ENCODE data around the gene EMILIN3. TPM values are rescaled to one million over a fixed set of nuclear protein-coding genes. Genes with fewer than 3 reads are reported as not detected.

The EMILIN3 gene
- total and polyA plus RNA-seq, 3 experiments from 2014 or later: not detected

- POLR2A ChIA-PET: no interaction called here
- Histone ChIP-seq H3K27me3 (ENCODE audit: insufficient read depth, low read length, poor library complexity, severe bottlenecking) (no peaks in the 10 kb centered on the region), H3K4me3 (ENCODE audit: low read length) (no peak overlapping the region), H3K4me1 (ENCODE audit: insufficient read depth, low read length) (no peaks in the 10 kb centered on the region), H3K36me3 (ENCODE audit: insufficient read depth, low read length) (no peaks in the 10 kb centered on the region), H3K9me3 (ENCODE audit: low read length) (no peaks in the 10 kb centered on the region), H3K27ac (ENCODE audit: low read depth, low read length) (no peak overlapping the region)
- H3K27ac Mint-ChIP-seq: no peak overlapping the region
- CTCF ChIA-PET: no interaction called here
- no peaks in the 10 kb centered on the region for H3K4me1 Mint-ChIP-seq
- peaks cover 0 to 2% (median 0%) of the 10 kb centered on the region in 3 donors for H3K36me3 Mint-ChIP-seq
- H3K27me3 Mint-ChIP-seq: peaks cover 0 to 1% of the 10 kb centered on the region in 2 donors
- H3K9me3 Mint-ChIP-seq: no peaks in the 10 kb centered on the region
- H3K4me3 Mint-ChIP-seq: no peak overlapping the region
- peak in 1 of 5 donors; percentile 12 for DNase-seq
Observed at GRCh38 chr20:41345729-41346067, 20.9 kb downstream of the EMILIN3 start.

GRCh38 chr20:41344938-41345728 lies 21.5 kb downstream of the EMILIN3 start:
- POLR2A ChIA-PET: no interaction called here

GRCh38 chr20:41344477-41344876 lies 22.1 kb downstream of the EMILIN3 start:
- H3K27ac ChIP-seq (ENCODE audit: low read depth, low read length): no peak overlapping the region
- H3K36me3 ChIP-seq (ENCODE audit: insufficient read depth, low read length): no peaks in the 10 kb centered on the region
- ChIA-PET POLR2A (no interaction called here), CTCF (interaction anchor here (1.0 to 1.7 kb wide), 2 partner anchors 209 to 381 kb away, joined by 3 to 7 read pairs; no protein-coding TSS in a partner anchor)
- no peaks in the 10 kb centered on the region for H3K9me3 ChIP-seq (ENCODE audit: low read length)
- no peak for DNase-seq
- Mint-ChIP-seq H3K27me3 (peaks cover 5% of the 10 kb centered on the region in 2 donors), H3K4me1 (peaks cover 9 to 11% (median 10%) of the 10 kb centered on the region in 3 donors), H3K36me3 (no peaks in the 10 kb centered on the region), H3K4me3 (no peak overlapping the region), H3K9me3 (no peaks in the 10 kb centered on the region), H3K27ac (peak overlapping the region in 1 of 8 donors; percentile 35)
- H3K4me3 ChIP-seq (ENCODE audit: low read length): no peak overlapping the region
- H3K4me1 ChIP-seq (ENCODE audit: insufficient read depth, low read length): peaks cover 7% of the 10 kb centered on the region
- no peaks in the 10 kb centered on the region for H3K27me3 ChIP-seq (ENCODE audit: insufficient read depth, low read length, poor library complexity, severe bottlenecking)

More at GRCh38 chr20:41344938-41345728, 21.5 kb downstream of the EMILIN3 start:
- H3K9me3 ChIP-seq (ENCODE audit: low read length): no peaks in the 10 kb centered on the region
- no peak for DNase-seq
- CTCF ChIA-PET: interaction anchor here (1.0 to 1.7 kb wide), 2 partner anchors 210 to 382 kb away, joined by 3 to 7 read pairs; no protein-coding TSS in a partner anchor
- H3K4me1 ChIP-seq (ENCODE audit: insufficient read depth, low read length): peaks cover 4% of the 10 kb centered on the region
- H3K27ac Mint-ChIP-seq: no peak overlapping the region
- no peak overlapping the region for H3K4me3 ChIP-seq (ENCODE audit: low read length)
- peaks cover 0 to 1% of the 10 kb centered on the region in 2 donors for H3K27me3 Mint-ChIP-seq
- no peak overlapping the region for H3K4me3 Mint-ChIP-seq
- no peak overlapping the region for H3K27ac ChIP-seq (ENCODE audit: low read depth, low read length)
- no peaks in the 10 kb centered on the region for H3K9me3 Mint-ChIP-seq
- H3K27me3 ChIP-seq (ENCODE audit: insufficient read depth, low read length, poor library complexity, severe bottlenecking): no peaks in the 10 kb centered on the region
- H3K4me1 Mint-ChIP-seq: peaks cover 3 to 5% (median 4%) of the 10 kb centered on the region in 3 donors
- H3K36me3 ChIP-seq (ENCODE audit: insufficient read depth, low read length): no peaks in the 10 kb centered on the region
- H3K36me3 Mint-ChIP-seq: no peaks in the 10 kb centered on the region

GRCh38 chr20:41342474-41343464 lies 23.8 kb downstream of the EMILIN3 start:
- H3K4me1 Mint-ChIP-seq: peaks cover 9 to 11% (median 10%) of the 10 kb centered on the region in 3 donors
- H3K9me3 Mint-ChIP-seq: no peaks in the 10 kb centered on the region
- no peak for DNase-seq
- no peaks in the 10 kb centered on the region for H3K36me3 Mint-ChIP-seq
- Histone ChIP-seq H3K9me3 (ENCODE audit: low read length) (no peaks in the 10 kb centered on the region), H3K27me3 (ENCODE audit: insufficient read depth, low read length, poor library complexity, severe bottlenecking) (no peaks in the 10 kb centered on the region), H3K27ac (ENCODE audit: low read depth, low read length) (no peak overlapping the region), H3K36me3 (ENCODE audit: insufficient read depth, low read length) (no peaks in the 10 kb centered on the region), H3K4me1 (ENCODE audit: insufficient read depth, low read length) (peaks cover 7% of the 10 kb centered on the region), H3K4me3 (ENCODE audit: low read length) (no peak overlapping the region)
- H3K27ac Mint-ChIP-seq: peak overlapping the region in 1 of 8 donors; percentile 84
- peaks cover 10 to 12% of the 10 kb centered on the region in 2 donors for H3K27me3 Mint-ChIP-seq
- ChIA-PET POLR2A (no interaction called here), CTCF (interaction anchor here (1.6 to 6.8 kb wide), 2 partner anchors 170 to 208 kb away, joined by 6 to 82 read pairs; no protein-coding TSS in a partner anchor)
- H3K4me3 Mint-ChIP-seq: no peak overlapping the region

- H3K4me3 Mint-ChIP-seq: peak within 1 kb of the TSS; percentile 14 to 88 (median 83)
- Histone ChIP-seq H3K27me3 (ENCODE audit: insufficient read depth, low read length, poor library complexity, severe bottlenecking) (no peaks in the 10 kb centered on the region), H3K27ac (ENCODE audit: low read depth, low read length) (peak within 1 kb of the TSS; percentile 38), H3K9me3 (ENCODE audit: low read length) (no peaks in the 10 kb centered on the region), H3K4me3 (ENCODE audit: low read length) (peak within 1 kb of the TSS; percentile 60), H3K4me1 (ENCODE audit: insufficient read depth, low read length) (peaks cover 7% of the 10 kb centered on the region), H3K36me3 (ENCODE audit: insufficient read depth, low read length) (no peaks in the 10 kb centered on the region)
- H3K27me3 Mint-ChIP-seq: peaks cover 8 to 16% of the 10 kb centered on the region in 2 donors
- H3K27ac Mint-ChIP-seq: peak within 1 kb of the TSS in 4 of 8 donors; percentile 14 to 77 (median 36)
- POLR2A ChIA-PET: interaction anchor here (0.7 to 0.9 kb wide), 2 partner anchors 168 to 266 kb away, joined by 3 read pairs; no protein-coding TSS in a partner anchor
- peak; percentile 25 to 63 (median 28) for DNase-seq
- CTCF ChIA-PET: interaction anchor here (0.7 to 6.8 kb wide), 15 partner anchors 18 to 372 kb away, joined by 3 to 82 read pairs (median 4); no protein-coding TSS in a partner anchor
- no peaks in the 10 kb centered on the region for H3K36me3 Mint-ChIP-seq
- peaks cover 9 to 11% (median 10%) of the 10 kb centered on the region in 3 donors for H3K4me1 Mint-ChIP-seq
- no peaks in the 10 kb centered on the region for H3K9me3 Mint-ChIP-seq
Observed at GRCh38 chr20:41340327-41341055, 26.1 kb downstream of the EMILIN3 start, which contains the start of gene LPIN3. LPIN3 (plus strand) TSS chr20:41340821; CDS start chr20:41345804, 4,983 bp downstream.

DNA sequence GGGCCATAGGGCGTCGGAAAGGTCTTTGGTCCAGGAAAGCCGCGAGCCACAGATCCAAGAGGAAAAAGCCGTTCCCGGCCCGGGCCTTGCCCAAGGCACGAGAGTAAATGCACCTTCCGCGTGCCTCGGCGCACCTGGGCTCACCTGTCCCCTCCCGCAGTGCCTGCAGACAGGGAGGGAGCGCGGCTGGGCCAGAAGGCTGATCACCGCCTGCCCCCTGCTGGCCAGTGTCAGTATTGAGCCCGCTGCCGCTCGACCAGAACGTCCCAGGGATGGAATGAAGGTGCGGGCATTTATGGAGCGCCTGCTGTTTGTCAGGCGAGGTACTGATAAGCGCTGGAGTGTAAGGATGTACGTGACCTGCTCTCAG lies 26.7 kb downstream of the EMILIN3 start:
- Histone ChIP-seq H3K36me3 (ENCODE audit: insufficient read depth, low read length) (no peaks in the 10 kb centered on the region), H3K4me3 (ENCODE audit: low read length) (peak overlapping the region; percentile 60), H3K9me3 (ENCODE audit: low read length) (no peaks in the 10 kb centered on the region), H3K4me1 (ENCODE audit: insufficient read depth, low read length) (peaks cover 7% of the 10 kb centered on the region), H3K27ac (ENCODE audit: low read depth, low read length) (no peak overlapping the region), H3K27me3 (ENCODE audit: insufficient read depth, low read length, poor library complexity, severe bottlenecking) (no peaks in the 10 kb centered on the region)
- Mint-ChIP-seq H3K27ac (peak overlapping the region in 4 of 8 donors; percentile 14 to 77 (median 36)), H3K27me3 (peaks cover 8 to 19% of the 10 kb centered on the region in 2 donors), H3K4me1 (peaks cover 9 to 11% (median 10%) of the 10 kb centered on the region in 3 donors), H3K9me3 (no peaks in the 10 kb centered on the region), H3K4me3 (peak overlapping the region; percentile 14 to 88 (median 83)), H3K36me3 (no peaks in the 10 kb centered on the region)
- peak; percentile 74 to 86 (median 80) for DNase-seq
- CTCF ChIA-PET: interaction anchor here (0.8 to 6.8 kb wide), 27 partner anchors 8 to 377 kb away, joined by 3 to 82 read pairs (median 4); no protein-coding TSS in a partner anchor
- POLR2A ChIA-PET: interaction anchor here (0.7 to 0.9 kb wide), 3 partner anchors 167 to 267 kb away, joined by 3 read pairs; no protein-coding TSS in a partner anchor

All from CD8-positive, alpha-beta memory T cell (primary cell).